GM19397 (cell line): Measurements from ENCODE around the gene ZNF771.
"Not testable (repeated sequence)": the region's sequence is repeated elsewhere in the genome, so short reads cannot be mapped to it uniquely, and the experiment has no call there.

Experiments
- ATAC-seq: cut with Tn5 transposase; IDR thresholded peaks from one replicate; pipeline ENCODE4 v1.9.1; 2021; ENCODE audit warnings: mild to moderate bottlenecking, moderate library complexity; ENCODE audit not compliant: unreplicated experiment

The ZNF771 gene

DNA sequence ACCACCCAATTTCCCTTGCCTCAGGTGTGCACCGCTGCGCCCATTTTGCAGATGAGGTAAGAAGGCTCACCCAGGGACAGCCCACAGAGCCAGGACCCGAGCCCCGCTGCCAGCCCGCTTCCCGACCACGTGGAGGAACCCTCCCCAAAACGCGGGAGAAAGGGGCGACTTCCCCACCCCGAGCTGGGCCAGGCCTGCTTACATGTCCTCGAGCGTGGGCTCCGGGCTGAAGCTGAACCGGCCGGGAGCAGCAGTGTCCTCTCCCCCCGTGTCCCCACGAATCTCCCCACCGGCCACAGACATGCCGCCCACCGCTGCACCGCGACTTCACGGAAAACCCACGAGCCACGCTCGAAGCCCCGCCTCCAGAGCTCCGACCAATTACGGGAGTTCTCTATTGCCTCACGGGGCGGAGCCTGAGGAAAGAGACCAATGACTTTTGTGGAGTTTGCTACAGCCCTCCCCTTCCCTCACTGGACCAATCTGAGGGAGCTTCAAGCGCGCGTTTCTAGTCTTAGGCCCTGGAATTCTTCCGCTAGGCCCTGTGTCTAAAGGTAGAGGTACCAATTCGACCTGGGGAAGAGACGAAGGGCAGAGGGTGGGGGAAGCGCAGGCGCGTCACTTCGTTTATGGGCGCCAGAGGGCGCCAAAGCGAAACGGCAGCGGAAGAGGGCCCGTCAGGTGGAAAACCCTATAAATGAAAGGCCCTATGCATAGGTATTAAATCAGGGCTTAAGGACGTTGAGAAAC, 22.4 kb downstream of the ZNF771 start, which contains the start of gene DCTPP1:
Gene DCTPP1 (minus strand): TSS at position 353 of the 750 bp plus-strand sequence. CDS start 50 bp downstream, at position 303.
- ATAC-seq: peak; percentile 96

DNA sequence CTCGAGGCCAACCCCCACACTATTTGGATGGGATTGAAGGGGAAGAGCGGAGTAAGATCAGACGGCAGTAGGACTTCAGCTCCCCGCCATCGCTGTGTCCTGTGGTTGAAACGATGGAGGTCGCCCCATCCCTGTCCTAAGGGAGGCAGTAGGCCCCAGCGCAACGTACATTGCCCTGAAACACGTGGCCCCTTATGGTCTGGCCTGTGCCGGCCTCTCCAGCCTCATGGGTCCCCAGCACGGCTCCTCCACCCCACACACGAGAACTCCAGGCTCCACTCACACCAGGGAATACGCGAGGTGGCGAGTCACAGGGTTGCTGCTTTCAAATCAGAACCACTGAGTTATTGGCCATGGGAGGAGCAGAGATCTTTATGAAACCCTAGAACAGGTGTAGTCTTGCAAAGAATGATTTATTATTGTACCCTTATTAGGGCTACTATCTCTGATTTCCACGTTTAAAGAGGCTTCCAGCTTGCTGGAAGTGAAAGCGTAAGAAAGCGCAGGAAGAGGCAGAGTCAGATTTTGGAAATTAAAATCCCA, 23.1 kb downstream of the ZNF771 start:
- ATAC-seq: peak; percentile 20

DNA sequence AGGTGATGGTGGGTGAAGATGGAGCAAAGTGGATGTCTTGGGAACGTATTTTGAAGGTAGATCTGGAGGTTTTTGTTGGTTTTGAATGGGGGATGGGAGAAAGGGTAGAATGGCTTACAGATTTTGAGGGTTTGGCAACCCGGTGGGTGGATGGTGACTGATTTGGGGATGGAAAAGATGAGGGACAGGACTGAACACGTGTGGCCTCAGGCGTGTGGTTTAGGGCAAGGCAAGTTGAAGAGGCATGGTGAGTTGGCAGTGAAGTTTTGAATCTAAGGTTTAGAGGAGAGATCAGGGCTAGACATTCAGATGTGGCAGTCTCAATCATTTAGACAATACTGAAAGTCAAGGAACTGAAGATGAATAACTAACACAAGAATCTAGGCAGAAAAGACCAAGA, 27.4 kb downstream of the ZNF771 start:
- ATAC-seq: no peak

DNA sequence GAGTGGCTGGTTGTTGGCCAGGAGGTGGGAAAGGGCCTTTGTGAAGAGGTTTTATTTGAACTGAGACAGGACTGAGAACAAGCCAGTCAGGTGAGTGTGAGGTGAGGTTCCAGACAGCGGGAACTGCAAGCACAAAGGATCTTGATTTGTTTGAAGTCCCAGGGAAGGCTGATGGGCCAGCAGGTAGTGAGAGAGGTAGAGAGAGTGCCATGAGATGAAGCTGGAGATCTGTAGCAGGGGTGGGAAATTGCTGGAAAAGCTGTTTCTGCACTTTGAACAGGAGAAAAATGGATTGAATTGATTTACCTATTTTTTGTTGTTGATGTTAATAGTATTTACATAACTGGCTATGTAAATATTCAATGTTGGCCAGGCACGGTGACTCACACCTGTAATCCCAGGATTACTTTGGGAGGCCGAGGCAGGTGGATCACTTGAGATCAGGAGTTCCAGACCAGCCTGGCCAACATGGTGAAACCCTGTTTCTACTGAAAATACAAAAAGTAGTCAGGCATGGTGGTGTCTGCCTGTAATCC, 30.2 kb downstream of the ZNF771 start:
- no peak for ATAC-seq

DNA sequence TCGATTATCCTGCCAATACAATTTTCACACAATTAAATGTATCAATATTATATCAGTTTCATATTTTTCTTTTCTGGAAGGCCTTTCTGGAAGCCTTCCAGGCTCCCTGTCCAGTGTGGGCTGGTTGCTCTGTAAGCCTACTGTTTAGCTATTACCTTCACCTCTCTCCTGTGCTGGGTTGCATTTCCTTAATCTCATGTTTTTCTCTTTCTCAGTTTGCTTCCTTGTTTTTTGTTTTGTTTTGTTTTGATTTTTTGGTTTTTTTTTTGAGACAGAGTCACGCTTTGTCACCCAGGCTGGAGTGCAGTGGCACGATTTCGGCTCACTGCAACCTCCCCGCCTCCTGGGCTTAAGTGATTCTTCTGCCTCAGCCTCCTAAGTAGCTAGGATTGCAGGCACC, 31.4 kb downstream of the ZNF771 start:
- ATAC-seq: no peak

DNA sequence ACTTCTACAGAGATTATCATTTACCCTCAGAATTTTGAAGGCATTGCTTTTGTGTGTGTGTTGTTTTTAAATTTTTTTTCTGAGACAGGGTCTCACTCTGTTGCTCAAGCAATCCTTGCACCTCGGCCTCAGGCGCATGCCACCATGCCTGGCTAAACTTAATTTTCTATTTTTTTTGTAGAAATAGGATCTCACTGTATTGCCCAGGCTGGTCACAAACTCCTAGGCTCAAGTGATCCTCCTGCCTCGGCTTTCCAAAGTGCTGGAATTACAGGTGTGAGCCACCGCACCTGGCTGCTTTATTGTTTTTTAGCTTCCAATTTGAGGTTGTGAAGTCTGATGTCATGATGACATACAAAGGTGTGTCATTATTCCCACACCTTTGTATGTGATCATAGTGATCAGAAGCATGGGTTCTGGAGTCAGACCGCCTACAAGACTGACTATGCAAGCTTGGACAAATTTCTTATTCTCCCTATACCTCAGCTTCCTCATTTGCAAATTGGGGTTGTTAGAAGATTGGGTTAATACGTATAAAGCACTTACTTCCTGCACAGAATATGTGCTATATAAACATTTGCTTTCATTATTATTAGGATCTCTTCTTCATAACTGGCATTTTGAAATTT, 32.4 kb downstream of the ZNF771 start:
- no peak for ATAC-seq

DNA sequence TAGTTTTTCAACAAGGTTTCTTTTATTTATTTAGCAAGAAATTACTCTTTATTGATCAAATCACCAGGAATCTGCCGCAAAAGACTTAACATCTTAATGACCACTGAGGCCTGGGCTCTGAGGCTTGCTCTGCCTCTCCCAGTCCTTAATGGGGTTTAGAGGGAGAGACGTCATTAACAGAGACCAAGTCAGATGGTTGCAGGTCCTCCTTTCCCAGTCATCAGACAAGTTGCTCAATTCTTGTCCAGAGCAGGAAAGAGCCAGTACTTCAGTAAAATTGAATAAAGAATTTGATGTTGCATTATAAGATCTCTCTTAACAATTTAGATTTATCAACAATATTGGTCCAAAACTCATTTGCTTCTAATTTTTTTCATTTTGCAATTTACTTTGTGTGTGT, 36.2 kb downstream of the ZNF771 start:
- no peak for ATAC-seq

DNA sequence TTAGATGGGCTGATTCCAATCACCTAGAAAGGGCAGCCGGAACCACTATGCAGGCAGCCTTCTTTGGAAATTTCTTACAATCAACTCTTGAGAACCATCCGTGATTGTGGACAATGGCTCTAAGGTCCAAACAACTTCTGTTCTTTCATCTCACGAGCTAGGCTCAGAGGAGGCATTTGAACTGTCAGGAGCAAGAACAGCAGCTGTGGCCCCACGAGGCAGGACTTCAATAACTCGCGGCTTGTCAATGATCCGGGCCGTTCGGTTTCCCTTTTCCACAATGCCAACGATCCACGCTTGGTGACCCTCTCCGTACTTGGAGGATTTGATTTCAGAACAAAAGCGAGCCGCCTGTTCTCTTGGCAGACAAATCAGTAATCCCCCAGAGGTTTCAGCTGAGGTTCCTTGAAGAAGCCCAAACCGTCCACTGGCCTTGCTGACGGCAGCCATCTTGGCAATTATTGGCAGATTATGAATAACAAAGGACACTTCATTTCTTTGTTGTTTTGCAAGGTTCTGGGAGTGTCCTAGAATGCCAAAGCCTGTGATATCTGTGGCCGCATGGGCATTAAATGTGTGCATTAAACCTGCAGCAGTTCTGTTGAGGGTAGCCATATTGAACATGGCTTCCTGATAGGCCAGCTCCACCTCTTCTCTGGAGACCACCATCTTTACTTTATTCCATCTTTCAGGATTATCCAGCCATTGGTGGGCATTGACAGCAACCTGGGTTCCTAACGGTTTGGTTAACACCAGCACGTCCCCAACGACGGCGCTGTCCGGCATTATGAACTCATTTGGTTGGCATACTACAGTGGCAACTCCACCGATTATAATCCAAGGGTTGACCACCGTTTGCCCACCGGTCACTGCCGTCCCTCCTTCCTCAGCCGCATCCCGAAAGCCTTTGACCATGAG, 37.1 kb downstream of the ZNF771 start:
- no peak for ATAC-seq

DNA sequence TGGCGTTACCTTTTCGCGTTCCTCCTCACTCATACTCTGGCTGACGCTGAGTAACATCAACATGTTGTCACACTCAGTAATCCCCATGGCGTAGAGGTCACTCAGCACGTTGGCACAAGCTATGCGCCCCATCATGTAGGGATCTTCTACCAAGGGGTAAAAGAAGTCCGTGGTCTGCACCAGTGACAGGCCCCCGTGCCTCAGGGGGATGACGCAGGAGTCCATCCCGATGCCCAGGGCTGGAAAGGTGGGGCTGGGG, 37.7 kb downstream of the ZNF771 start:
- no peak for ATAC-seq

DNA sequence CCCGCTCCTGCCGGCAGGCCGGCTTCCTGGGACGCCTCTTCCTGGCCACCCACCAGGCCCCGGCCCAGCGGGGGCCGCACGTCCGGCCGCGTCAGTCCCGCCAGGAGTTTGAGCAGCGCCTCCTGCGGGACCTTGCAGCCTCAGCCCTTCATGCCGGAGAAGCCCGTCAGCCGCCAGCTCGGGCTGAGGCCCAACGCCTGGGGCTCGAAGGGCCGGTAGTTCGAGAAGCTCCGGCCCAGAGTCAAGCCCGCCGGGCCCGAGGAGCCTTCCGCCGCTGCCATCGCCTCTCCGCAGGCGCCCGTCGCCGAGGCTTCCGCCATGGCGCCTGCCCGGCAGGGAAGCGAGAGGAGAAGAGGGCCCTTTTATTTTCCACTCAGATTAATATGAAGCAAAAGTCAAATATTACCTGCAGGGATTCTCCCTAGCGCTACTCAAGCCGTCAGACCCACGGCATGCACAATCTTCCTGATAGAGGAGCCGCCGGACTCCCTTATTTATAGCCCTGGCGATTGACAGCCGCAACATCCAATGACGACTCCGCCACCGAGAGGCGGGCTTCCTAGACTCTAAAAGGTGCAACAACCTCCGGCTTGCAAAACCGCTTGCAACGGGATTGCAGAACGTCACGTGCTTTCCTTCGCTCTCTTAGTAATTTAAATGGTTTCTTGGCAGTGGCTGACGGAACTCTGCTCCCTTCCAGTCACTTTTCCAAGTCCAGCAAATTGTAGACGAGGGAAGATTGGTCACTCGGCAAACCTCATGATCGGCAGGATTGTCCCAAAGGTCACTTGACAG, 38.2 kb downstream of the ZNF771 start, which contains the start of gene SEPHS2:
Gene SEPHS2 (minus strand): TSS at position 467 of the 795 bp plus-strand sequence. CDS start 147 bp downstream, at position 320.
- ATAC-seq: peak; percentile 83

DNA sequence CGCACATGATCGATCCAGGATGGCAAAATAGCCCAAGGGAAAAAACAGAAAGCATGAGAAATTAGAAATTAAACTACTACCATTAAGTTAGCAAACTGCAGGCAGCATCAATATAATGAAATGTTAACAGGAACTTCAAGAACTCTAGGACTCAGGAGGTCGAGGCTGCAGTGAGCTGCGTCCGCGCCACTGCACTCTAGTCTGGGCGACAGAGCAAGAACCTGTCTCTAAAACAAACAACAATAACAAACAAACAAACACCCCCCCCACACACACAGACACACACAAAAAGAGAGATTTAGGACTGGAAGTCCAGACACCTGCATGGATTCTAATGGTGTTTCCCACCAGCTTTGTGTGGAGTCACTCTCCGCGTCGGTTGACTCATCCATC, 38.8 kb downstream of the ZNF771 start:
- no peak for ATAC-seq

DNA sequence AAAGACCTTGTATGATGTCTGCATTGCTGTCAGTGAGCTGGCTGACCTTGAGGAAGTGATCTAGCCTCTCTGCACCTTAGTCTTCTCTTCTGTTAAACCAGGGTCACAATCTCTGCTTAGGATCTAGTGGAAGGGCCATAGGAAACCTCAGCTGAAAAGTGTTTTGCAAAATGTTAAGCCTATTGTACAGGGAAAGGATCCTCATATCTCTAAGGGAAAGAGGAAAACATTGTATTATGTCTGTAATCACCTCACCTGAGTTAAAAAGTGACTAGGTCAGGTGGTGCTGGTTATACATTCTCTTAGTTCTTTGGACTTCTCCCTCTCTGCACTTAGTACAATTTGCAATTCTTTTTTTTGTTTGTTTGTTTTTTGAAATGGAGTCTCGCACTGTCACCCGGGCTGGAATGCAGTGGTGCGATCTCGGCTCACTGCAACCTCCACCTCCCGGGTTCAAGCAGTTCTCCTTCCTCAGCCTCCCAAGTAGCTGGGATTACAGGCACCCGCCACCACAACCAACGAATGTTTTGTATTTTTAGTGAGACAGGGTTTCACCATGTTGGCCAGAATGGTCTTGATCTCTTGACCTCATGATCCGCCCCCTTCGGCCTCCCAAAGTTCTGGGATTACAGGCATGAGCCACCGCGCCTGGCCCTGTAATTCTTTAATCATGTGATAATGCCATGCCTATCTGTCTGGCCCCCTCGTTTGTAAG, 40.3 kb downstream of the ZNF771 start:
- ATAC-seq: no peak

DNA sequence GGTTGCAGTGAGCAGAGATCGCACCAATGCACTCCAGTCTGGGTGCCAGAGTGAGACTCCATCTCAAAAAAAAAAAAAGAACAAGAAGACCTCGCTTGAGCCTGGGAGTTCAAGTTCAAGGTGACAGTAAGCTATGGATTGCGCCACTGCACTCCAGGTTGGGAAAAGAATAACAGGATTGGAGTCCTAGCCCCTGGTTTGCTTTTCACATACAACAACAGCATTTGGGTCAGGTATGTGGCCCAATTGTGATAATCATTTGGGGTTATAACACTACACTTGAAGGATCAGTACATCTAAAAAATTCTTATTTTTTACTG, 41.7 kb downstream of the ZNF771 start:
- ATAC-seq: no peak

DNA sequence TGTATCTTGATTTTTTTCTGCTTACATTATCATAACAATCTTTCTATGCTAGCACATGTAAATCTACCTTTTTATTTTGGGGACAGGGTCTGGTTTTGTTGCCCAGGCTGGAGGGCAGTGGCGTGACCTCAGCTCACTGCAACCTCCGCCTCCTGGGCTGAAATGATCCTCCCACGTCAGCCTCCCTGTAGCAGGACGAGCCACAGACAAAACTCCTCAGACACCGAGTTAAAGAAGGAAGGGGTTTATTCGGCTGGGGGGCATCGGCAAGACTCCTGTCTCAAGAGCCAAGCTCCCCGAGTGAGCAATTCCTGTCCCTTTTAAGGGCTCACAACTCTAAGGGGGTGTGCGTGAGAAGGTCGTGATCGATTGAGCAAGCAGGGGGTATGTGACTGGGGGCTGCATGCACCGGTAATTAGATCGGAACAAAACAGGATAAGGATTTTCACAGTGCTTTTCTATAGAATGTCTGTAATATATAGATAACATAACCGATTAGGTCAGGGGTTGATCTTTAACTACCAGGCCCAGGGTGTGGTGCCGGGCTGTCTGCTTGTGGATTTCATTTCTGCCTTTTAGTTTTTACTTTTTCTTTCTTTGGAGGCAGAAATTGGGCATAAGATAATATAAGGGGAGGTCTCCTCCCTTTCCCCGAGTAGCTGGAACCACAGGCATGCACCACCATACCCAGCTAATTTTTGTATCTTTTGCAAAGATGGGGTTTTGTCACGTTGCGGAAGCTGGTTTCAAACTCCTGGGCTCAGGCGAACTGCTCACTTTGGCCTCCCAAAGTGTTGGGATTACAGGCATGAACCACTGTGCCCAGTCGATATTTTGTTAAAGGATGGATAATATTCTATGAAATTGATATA, 45.5 kb downstream of the ZNF771 start:
- ATAC-seq: not testable (repeated sequence)

DNA sequence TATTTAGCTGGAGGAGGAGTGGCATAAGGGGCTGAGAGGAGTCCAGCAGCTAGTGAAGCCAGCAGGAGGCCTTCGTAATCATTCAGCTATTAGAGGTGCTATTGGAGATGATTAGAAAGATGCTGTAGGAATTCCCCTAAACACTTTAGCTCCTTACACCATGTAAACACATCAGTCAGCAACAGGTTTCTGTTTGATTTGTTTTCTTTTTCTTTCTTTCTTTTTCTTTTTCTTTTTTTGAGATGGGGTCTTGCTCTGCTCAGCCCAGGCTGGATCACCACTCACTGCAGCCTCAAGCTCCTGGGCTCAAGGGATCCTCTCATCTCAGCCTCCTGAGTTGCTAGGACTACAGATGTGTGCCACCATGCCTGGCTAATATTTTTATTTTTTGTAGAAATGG, 48.9 kb downstream of the ZNF771 start:
- no peak for ATAC-seq

DNA sequence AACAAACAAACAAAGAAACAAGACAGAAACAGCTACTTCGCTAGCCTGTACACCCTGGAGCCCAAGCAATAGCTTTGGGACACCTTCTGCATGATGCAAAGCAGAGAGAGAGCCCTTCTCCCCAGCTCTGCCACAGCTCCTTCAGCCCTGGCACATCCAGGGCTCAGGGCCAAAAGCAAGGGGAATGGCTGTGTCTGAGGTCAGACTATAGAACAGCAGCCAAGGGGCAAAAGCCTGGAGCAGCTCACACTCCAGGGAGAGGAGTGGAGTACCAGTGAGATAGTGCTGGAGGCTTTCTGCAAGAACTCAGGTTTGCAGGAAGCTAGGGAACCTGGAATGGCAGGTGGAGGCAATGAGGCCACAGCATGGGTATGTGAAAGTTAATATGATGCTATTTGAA, 49.9 kb downstream of the ZNF771 start:
- ATAC-seq: no peak

DNA sequence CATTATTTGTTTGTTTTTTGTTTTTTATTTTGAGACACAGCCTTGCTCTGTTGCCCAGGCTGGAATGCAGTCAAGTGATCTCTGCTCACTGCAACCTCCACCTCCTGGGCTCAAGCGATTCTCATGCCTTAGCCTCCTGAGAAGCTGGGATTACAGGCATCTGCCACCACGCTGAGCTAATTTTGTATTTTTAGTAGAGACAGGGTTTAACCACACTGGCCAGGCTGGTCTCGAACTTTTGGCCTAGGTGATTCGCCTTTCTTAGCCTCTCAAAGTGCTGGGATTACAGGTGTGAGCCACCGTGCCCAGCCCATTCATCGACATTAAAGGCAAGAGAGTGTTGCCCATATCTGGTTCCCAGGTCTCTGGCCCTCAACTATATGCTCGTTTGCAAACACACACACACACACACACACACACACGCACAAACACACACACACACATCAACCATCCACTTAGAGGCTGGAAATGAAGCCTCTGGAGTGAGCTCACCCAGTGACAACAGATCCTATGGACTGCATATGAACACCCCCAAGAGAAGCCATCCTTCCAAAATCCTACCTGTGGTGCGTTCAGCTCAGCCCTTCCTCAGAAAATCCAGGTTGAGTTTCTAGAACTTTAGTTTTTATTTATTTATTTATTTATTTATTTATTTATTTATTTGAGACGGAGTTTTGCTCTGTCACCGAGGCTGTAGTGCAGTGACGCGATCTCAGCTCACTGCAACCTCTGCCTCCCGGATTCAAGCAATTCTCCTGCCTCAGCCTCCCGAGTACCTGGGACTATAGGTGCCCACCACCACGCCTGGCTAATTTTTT, 50.5 kb downstream of the ZNF771 start:
- ATAC-seq: no peak
